Measurements from ENCODE around the gene B9D2. TPM values are rescaled to one million over a fixed set of nuclear protein-coding genes. Genes with fewer than 3 reads are reported as not detected.

B9D2 gene
- total RNA-seq, 2 donors from 2014 or later: 4.5 to 6.2 TPM

DNA sequence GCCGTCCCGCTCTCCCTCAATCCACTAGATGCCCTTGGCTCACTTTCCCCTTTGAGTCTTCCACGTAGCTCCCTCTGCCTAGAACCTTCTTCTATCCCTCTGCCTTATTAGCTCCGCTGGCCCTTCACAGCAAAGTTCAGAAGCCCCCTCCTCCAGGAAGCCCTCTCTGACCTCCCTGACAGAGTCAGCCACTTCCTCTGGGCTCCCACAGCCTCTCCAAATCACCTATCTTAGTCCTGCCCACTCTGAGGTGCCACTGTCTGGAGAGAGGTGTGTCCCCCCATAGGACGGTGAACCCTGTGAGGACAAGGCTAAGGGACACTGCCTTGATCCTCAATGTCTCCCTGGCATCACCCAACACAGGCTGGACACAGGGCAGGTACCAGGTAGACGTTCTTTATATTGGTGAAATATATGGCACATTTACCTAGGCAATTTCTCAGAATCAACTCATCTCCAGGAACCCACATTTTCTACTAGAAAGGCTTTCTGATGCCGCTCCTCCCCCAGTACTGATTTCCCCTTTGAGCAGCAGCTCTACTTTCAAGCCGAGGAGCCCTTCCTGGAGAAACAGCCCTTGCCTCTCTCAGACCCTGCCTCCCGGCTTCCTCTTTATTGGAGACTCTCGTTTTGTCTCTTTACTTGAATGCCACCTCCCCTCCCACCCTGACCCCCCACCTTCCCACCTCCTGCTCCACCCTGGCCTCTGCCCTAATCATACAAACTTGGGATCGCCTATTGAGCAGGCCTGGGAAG is 6.8 kb downstream of the B9D2 start:
- Histone ChIP-seq H3K36me3 (ENCODE audit: control insufficient read depth, insufficient read depth, low read length) (no peaks in the 10 kb centered on the region), H3K27ac (ENCODE audit: low read depth, low read length) (no peak overlapping the region), H3K9me3 (ENCODE audit: control insufficient read depth, low read length) (no peaks in the 10 kb centered on the region), H3K4me1 (ENCODE audit: control insufficient read depth, insufficient read depth, low read length) (no peaks in the 10 kb centered on the region), H3K27me3 (ENCODE audit: control insufficient read depth, insufficient read depth, low read length, poor library complexity, severe bottlenecking) (no peaks in the 10 kb centered on the region), H3K9ac (ENCODE audit: extremely low read depth, low read length, poor library complexity, severe bottlenecking) (no peak overlapping the region), H3K4me3 (ENCODE audit: low read length) (no peak overlapping the region)
- no peak for DNase-seq
- H3K4me1 Mint-ChIP-seq: peaks cover 5% of the 10 kb centered on the region
- 87 to 90% methylated on average over 6 to 10 of the region's 11 CpGs for WGBS, 2 experiments (ENCODE audit: insufficient coverage in 1 of 2, insufficient read length in 1 of 2)
- no peak overlapping the region for H3K4me3 Mint-ChIP-seq
- no peaks in the 10 kb centered on the region for H3K36me3 Mint-ChIP-seq (ENCODE audit: low read depth)
- H3K9me3 Mint-ChIP-seq: no peaks in the 10 kb centered on the region
- peaks cover 2% of the 10 kb centered on the region for H3K27me3 Mint-ChIP-seq (ENCODE audit: insufficient read depth)
- H3K27ac Mint-ChIP-seq: peak overlapping the region; percentile 6
- TF ChIP-seq, protein P1, sequence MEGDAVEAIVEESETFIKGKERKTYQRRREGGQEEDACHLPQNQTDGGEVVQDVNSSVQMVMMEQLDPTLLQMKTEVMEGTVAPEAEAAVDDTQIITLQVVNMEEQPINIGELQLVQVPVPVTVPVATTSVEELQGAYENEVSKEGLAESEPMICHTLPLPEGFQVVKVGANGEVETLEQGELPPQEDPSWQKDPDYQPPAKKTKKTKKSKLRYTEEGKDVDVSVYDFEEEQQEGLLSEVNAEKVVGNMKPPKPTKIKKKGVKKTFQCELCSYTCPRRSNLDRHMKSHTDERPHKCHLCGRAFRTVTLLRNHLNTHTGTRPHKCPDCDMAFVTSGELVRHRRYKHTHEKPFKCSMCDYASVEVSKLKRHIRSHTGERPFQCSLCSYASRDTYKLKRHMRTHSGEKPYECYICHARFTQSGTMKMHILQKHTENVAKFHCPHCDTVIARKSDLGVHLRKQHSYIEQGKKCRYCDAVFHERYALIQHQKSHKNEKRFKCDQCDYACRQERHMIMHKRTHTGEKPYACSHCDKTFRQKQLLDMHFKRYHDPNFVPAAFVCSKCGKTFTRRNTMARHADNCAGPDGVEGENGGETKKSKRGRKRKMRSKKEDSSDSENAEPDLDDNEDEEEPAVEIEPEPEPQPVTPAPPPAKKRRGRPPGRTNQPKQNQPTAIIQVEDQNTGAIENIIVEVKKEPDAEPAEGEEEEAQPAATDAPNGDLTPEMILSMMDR (conservative IDR thresholded peaks at IDR 0.05): no peak

DNA sequence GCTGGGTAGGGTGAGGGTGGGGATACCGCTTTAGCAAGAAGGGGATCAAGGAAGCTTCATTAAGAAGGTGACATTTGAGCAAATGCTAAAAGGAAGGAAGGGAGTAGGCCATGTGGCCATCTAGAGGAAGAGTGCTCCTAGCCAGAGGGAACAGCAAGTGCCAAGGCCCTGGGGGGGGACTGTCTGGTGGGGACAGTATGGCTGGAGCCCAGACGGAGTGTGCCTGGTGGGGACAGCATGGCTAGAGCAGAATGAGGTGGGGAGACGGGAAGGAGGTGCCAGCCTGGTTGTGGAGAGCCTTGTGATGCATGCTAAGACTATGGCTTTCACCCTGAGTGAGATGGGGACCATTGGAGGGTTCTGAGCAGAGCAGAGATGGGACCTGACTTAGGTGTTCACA is 8.1 kb downstream of the B9D2 start:
- H3K36me3 ChIP-seq (ENCODE audit: control insufficient read depth, insufficient read depth, low read length): no peaks in the 10 kb centered on the region
- H3K9me3 Mint-ChIP-seq: no peaks in the 10 kb centered on the region
- TF ChIP-seq, protein P1 (conservative IDR thresholded peaks at IDR 0.05): no peak
- H3K27me3 Mint-ChIP-seq (ENCODE audit: insufficient read depth): peaks cover 12% of the 10 kb centered on the region
- H3K4me1 Mint-ChIP-seq: peaks cover 12% of the 10 kb centered on the region
- H3K36me3 Mint-ChIP-seq (ENCODE audit: low read depth): no peaks in the 10 kb centered on the region
- H3K4me1 ChIP-seq (ENCODE audit: control insufficient read depth, insufficient read depth, low read length): no peaks in the 10 kb centered on the region
- H3K27ac Mint-ChIP-seq: no peak overlapping the region
- H3K4me3 ChIP-seq (ENCODE audit: low read length): no peak overlapping the region
- no peaks in the 10 kb centered on the region for H3K9me3 ChIP-seq (ENCODE audit: control insufficient read depth, low read length)
- H3K27ac ChIP-seq (ENCODE audit: low read depth, low read length): no peak overlapping the region
- no peak overlapping the region for H3K9ac ChIP-seq (ENCODE audit: extremely low read depth, low read length, poor library complexity, severe bottlenecking)
- no peaks in the 10 kb centered on the region for H3K27me3 ChIP-seq (ENCODE audit: control insufficient read depth, insufficient read depth, low read length, poor library complexity, severe bottlenecking)
- DNase-seq: no peak
- no peak overlapping the region for H3K4me3 Mint-ChIP-seq
- 87 to 100% methylated on average over 2 to 3 of the region's 3 CpGs for WGBS, 2 experiments (ENCODE audit: insufficient coverage in 1 of 2, insufficient read length in 1 of 2)

DNA sequence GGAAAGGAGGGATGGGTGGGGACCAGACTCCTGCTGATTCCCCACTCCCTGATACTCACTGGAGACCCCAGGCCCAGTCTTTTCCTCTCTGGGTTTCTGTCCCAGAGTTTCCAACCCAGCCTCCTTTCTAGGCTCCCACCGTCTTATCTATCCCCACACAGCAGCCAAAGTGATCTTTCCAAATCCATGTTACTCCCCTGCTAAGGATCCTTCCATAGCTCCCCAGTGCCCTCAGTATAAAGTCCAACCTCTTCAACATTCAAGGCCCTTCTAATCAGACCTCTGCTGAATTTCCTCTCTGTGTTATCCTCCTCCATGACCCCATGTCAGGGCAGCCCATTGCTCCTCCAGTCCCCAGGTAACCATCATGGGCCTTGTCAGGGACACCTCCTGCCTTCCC is 8.9 kb downstream of the B9D2 start:
- WGBS, 2 experiments (ENCODE audit: insufficient coverage in 1 of 2, insufficient read length in 1 of 2): 88 to 100% methylated on average over 1 of the region's 1 CpG
- Histone ChIP-seq H3K27me3 (ENCODE audit: control insufficient read depth, insufficient read depth, low read length, poor library complexity, severe bottlenecking) (no peaks in the 10 kb centered on the region), H3K4me1 (ENCODE audit: control insufficient read depth, insufficient read depth, low read length) (no peaks in the 10 kb centered on the region), H3K9me3 (ENCODE audit: control insufficient read depth, low read length) (no peaks in the 10 kb centered on the region), H3K36me3 (ENCODE audit: control insufficient read depth, insufficient read depth, low read length) (peaks cover under 1% of the 10 kb centered on the region), H3K9ac (ENCODE audit: extremely low read depth, low read length, poor library complexity, severe bottlenecking) (no peak overlapping the region), H3K4me3 (ENCODE audit: low read length) (no peak overlapping the region), H3K27ac (ENCODE audit: low read depth, low read length) (no peak overlapping the region)
- Mint-ChIP-seq H3K4me1 (peaks cover 14% of the 10 kb centered on the region), H3K27ac (no peak overlapping the region), H3K27me3 (ENCODE audit: insufficient read depth) (peaks cover 13% of the 10 kb centered on the region), H3K36me3 (ENCODE audit: low read depth) (no peaks in the 10 kb centered on the region), H3K9me3 (no peaks in the 10 kb centered on the region), H3K4me3 (no peak overlapping the region)
- DNase-seq: no peak
- TF ChIP-seq, protein P1 (conservative IDR thresholded peaks at IDR 0.05): no peak
